GM12891 (cell line): ENCODE measurements around the gene STRADA.

Source experiments
- DNase-seq: peaks from one replicate; pipeline ENCODE4 v3.0.0; 2011; ENCODE audit warnings: low spot score; ENCODE audit not compliant: insufficient read length
- FAIRE-seq: peaks from 2 replicates; lab custom pipeline; 2011; peaks lifted over from hg19 to GRCh38; lab: Jason Lieb, UNC
- PAX5 ChIP-seq: IDR thresholded peaks from 2 replicates; pipeline ENCODE4 v1.6.1; 2011; ENCODE audit warnings: low read length, moderate library complexity, mild to moderate bottlenecking; ENCODE audit not compliant: insufficient read depth, severe bottlenecking
- POLR2A ChIP-seq: IDR thresholded peaks from 2 replicates; pipeline ENCODE4 v1.6.1; 2011; ENCODE audit warnings: low read depth, low read length, control low read depth
- POLR2AphosphoS5 ChIP-seq: IDR thresholded peaks from 2 replicates; pipeline ENCODE4 v1.6.1; 2011; ENCODE audit warnings: low read depth, low read length, control low read depth
- POU2F2 ChIP-seq: IDR thresholded peaks from 2 replicates; pipeline ENCODE4 v1.6.1; 2011; ENCODE audit warnings: low read depth, mild to moderate bottlenecking, control low read depth, low read length, moderate library complexity
- SPI1 ChIP-seq: IDR thresholded peaks from 2 replicates; pipeline ENCODE4 v1.6.1; 2011; ENCODE audit warnings: low read depth, low read length, control low read depth
- TAF1 ChIP-seq: IDR thresholded peaks from 2 replicates; pipeline ENCODE4 v1.6.1; 2011; ENCODE audit warnings: low read depth, low read length, control low read depth

The STRADA gene

DNA sequence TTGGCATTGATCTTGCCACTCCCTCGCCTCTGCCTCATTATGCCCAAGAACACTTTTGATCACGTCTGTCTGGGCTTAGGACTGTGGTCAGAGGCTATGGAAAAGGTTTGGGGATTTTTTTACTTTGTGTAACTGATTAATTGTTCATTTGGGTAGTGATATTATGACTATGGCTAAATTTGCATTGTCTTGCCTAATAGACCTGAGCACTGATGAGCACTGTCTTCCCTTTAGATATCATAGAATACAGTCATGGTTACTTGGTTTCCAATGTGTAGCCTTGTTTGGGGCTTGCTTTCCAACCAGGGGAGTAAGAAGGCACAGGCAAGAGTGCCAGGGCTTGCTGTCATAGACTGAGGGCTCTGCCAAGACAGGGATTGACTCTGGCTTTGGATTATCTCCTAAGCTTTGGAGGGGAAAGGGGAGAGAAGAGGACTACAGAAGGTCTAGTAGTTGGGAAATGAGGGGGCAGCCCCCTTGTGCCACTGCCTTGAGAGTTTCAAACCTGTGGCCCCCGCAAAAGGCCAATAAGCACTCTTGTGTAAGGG, 55.4 kb downstream of the STRADA start:
- no peak for FAIRE-seq
- no peak for DNase-seq
- TF ChIP-seq POLR2A = no peak
- no peak for TF ChIP-seq TAF1
- TF ChIP-seq SPI1 = no peak
- no peak for TF ChIP-seq POLR2AphosphoS5
- TF ChIP-seq PAX5 = no peak
- no peak; the same call in 1 of the 2 replicates for TF ChIP-seq POU2F2

DNA sequence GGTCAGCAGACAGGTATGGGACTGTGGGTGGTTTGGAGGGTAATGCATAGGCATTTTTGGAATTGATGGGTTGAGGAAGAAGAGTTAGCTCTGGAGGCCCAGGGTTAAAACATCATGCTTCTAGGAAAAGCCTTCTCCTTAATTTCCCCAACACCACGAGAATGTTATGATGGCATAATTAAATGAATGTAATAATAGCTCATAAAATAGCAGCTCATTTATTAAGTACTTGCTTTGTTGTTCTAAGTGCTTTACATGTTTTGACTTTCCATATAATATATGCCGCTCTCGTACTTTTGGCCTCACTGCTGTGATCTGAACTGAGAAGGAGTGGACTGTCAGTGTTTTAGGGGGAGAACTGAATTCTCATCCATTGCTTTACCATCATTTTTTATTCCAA, 56.0 kb downstream of the STRADA start:
- DNase-seq = no peak
- FAIRE-seq = no peak
- TF ChIP-seq PAX5 = no peak
- TF ChIP-seq POU2F2 = no peak
- no peak for TF ChIP-seq TAF1
- no peak for TF ChIP-seq POLR2AphosphoS5
- no peak for TF ChIP-seq SPI1
- TF ChIP-seq POLR2A = no peak

DNA sequence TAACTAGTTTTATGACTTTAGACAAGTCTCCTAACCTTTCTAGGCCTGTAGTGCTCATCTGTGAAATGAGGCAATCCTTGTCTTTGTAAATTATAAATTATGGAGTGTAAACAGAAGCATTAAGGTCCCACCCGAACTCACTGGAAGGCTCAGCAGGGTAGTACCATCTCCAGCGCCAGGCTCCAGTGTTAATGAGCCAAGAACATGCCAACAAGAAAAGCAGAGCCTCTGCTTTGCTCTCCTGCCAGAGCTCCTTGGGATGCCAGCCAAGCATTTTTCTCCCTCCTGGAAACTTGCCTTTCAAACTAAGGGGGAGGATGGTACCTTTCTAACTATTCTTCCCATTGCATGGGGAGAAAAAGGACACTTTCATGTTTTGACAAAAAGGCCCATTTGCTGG, 56.6 kb downstream of the STRADA start:
- no peak for TF ChIP-seq SPI1
- TF ChIP-seq POLR2A = no peak
- TF ChIP-seq POU2F2 = no peak
- no peak for TF ChIP-seq PAX5
- TF ChIP-seq POLR2AphosphoS5 = no peak
- no peak for TF ChIP-seq TAF1
- DNase-seq (no peak), FAIRE-seq (no peak)

DNA sequence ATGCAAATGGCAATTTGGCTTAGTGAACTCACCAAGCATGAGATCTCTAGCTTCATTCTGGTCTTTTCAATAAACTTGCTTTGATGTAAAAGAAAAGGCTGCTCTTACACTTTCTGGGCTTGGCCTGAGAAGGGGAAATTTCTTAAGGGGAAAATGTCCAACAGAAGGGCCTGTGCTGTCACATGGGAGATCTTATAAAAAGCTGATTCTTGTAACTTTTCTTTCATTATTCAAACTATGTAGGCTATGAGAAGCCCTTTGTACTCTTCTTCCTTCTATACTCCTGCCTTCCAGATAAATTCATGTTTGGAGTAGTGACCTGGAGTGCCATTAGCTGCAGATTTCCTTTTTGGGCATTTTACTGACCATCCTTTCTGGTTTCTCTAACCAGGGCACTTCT, 58.6 kb downstream of the STRADA start:
- DNase-seq (no peak), FAIRE-seq (no peak)
- no peak for TF ChIP-seq SPI1
- TF ChIP-seq POLR2AphosphoS5 = no peak

DNA sequence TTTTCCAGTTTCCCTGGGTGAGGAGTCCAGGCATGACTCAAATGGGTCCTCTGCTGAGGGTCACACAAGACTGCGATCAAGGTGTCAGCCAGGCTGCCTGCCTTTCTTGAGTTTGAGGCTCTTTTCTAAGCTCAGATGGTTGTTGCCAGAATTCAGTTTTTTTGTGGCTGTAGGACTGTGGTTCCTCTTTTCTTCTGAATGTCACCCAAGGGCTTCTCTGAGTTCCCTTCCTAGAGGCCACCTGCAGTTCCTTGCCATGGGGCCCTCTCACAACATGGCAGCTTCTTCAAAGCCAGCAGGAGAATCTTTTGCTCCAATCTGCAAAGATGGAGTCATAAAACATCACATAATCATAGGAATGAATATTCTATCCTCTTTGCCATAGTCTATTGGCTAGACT, 59.2 kb downstream of the STRADA start:
- DNase-seq (no peak), FAIRE-seq (no peak)
- TF ChIP-seq POLR2AphosphoS5 = no peak
- no peak for TF ChIP-seq SPI1
- TF ChIP-seq POU2F2 = no peak
- no peak for TF ChIP-seq PAX5
- no peak for TF ChIP-seq TAF1
- TF ChIP-seq POLR2A = no peak

DNA sequence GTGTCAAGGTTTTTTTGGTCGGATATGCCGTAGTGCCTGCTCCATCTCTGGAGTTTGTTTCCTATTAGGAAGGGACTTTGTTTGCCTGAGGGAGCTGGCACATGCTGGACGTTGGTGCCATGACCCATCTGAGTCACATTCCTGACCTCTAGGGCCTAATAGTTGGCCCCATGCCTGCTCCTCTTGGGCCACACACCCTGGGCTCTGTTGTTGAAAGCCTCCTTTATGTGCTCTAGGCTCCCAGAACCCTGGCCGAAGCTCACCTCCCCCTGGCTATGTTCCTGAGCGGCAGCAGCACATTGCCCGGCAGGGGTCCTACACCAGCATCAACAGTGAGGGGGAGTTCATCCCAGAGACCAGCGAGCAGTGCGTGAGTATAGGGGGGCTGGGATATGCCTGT, 60.1 kb downstream of the STRADA start:
- FAIRE-seq (no peak), DNase-seq (no peak)
- TF ChIP-seq POU2F2 (no peak), PAX5 (no peak)

DNA sequence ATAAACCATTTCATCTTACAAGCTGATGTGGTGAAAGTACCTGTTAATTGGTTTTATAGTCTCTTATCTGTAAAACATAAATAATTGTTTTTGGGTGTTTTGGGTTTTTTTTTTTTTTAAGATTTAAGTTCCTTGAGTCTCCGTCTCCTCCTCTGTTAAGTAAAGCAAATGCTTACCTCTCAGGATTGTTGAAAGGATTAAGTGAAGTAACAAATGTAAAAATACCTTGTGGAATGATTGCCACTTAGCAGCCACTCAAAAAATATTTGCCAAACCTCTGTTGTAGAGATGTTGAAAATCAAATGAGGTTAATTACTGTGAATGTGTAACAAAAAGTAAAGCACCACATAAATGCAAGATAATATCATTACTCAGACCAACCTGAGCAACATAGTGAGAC, 60.9 kb downstream of the STRADA start:
- DNase-seq (no peak), FAIRE-seq (no peak)
- TF ChIP-seq TAF1 = no peak
- no peak for TF ChIP-seq POLR2A
- TF ChIP-seq PAX5 = no peak
- TF ChIP-seq SPI1 = no peak
- no peak for TF ChIP-seq POLR2AphosphoS5
- no peak for TF ChIP-seq POU2F2

DNA sequence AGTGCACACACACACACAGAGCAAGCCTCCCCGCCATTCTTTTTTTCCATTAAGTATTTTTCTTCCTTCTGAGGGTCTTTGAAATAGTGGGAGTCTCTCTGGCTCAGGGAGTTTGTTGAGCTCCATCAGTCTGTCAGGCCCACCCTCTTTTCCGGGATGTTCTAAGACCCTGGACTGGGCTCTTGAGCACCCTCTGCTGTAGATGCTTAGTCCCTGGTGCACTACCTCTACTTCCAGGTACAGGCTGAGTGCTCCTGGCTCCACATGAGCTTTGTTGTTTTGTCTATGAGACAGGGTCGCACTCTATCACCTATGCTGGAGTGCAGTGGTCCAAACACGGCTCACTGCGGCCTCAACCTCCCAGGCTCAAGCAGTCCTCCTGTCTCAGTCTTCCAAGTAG, 62.4 kb downstream of the STRADA start:
- TF ChIP-seq PAX5 (no peak), TAF1 (no peak), POLR2AphosphoS5 (no peak), POLR2A (no peak), POU2F2 (no peak), SPI1 (no peak)
- FAIRE-seq (no peak), DNase-seq (no peak)

DNA sequence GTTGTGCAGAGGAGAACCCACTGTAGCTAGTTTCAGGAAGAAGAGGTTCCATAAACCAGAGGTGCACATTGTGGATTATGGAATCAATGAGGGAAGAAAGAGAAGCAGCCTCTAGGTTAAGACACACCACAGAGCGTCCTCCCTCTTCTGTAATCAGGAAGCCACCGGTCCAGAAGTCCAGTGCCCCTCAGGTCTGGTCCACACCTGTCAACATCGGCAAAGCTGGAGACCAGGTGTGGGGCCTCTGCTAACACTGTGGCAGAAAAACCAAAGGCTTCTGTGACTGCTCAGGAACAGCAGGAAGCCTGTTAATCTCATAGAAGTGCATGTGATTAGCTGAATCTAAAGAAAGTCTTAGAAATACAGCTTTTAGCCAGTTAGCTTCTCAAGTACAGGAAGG, 65.0 kb downstream of the STRADA start:
- DNase-seq (no peak), FAIRE-seq (no peak)
- no peak for TF ChIP-seq TAF1
- no peak for TF ChIP-seq SPI1
- TF ChIP-seq PAX5 = no peak
- no peak for TF ChIP-seq POU2F2
- TF ChIP-seq POLR2A = no peak
- no peak for TF ChIP-seq POLR2AphosphoS5

DNA sequence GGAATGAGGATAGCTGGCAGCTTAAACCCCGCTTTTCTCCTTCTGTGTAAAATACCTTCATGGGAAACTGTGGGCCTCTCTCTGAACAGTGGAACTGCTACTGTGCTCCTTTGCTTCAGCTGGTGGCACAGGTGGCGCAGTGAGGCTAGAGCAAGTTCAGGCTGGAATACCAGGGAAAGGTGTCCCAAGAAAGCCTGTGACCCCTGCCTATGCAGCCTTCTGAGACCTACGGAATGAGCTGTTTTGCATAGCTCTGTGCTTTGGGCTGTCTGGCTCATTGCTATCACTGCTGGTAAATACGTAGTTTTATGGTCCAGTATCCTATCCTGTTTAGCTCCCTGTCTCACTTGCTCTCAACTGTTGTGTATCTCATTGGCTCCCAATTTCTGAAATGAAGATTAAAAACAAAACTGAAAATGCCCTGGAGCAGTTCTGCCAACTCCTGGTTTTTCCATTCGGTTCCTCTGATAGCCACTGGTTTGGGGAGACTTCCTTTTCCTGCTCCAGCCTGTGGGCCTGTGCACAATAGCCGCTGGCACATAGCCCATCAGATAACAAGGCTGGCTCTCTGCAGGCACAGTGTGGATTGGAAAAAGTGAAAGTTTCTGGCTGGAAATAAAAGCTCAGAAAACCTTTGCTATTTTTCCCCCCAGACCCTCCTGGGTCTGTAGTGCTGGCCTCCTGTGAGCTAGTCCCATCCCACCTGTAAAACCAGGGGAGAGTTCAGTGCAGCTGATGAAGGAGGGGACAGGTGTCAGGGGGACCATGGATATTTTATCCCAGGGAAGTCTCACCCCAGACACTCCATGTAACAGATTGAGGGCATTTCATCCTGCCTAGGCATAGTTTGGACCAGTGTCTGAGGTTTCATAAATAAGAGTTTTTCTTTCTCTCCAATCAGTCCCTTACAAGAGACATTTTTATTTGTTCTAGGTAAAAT, 65.7 kb downstream of the STRADA start:
- TF ChIP-seq PAX5 (no peak), TAF1 (no peak), POLR2AphosphoS5 (no peak), SPI1 (no peak), POU2F2 (no peak), POLR2A (no peak)
- DNase-seq (no peak), FAIRE-seq (no peak)
